Stimulated activated CD4-positive, alpha-beta T cell treated with anti-CD3 and anti-CD28 coated beads, Interleukin-2, amount 100 ng/mL, for 4 hours (primary cell): ENCODE results near the gene PSMA8.
"Not testable (repeated sequence)": the region's sequence is repeated elsewhere in the genome, so short reads cannot be mapped to it uniquely, and the experiment has no call there.

Source experiments
- DNase-seq: peaks from one replicate; pipeline ENCODE4 v3.0.0-alpha.2; 2020; ENCODE audit warnings: low read depth

The PSMA8 gene

DNA sequence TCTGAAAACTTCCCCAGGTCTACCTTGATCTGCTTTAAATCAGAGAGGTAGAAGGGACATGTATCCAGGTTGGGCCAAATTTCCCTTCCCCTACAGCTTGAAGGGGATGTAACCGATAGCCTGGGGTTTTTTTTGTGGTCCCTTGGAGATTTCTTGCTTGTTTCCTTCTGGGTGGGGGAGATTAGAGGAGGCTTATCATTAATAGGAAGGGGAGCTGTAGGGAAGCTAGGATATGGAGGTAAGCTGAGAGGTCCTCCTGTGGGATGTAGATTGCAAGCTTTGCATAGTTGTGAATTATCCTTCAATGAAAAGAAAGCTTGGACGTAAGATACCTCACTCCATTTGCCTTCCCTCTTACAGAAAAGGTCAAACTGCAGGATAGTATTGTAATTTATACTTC lies 103.7 kb downstream of the PSMA8 start:
- not testable (repeated sequence) for DNase-seq

DNA sequence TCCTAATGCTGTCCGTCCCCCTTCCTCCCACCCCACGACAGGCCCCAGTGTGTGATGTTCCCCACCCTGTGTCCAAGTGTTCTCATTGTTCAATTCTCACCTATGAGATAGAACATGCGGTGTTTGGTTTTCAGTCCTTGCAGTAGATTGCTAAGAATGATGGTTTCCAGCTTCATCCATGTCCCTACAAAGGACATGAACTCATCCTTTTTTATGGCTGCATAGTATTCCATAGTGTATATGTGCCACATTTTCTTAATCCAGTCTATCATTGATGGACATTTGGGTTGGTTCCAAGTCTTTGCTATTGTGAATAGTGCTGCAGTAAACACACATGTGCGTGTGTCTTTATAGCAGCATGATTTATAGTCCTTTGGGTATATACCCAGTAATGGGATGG lies 105.0 kb downstream of the PSMA8 start:
- not testable (repeated sequence) for DNase-seq

DNA sequence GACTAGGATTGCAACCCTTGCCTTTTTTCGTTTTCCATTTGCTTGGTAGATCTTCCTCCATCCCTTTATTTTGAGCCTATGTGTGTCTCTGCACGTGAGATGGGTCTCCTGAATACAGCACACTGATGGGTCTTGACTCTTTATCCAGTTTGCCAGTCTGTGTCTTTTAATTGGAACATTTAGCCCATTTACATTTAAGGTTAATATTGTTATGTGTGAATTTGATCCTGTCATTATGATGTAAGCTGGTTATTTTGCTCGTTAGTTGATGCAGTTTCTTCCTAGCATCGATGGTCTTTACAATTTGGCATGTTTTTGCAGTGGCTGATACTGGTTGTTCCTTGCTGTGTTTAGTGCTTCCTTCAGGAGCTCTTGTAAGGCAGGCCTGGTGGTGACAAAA lies 108.7 kb downstream of the PSMA8 start:
- not testable (repeated sequence) for DNase-seq
